A673 (cell line): ENCODE data around the gene TARBP1.
"Not testable (repeated sequence)": the region's sequence is repeated elsewhere in the genome, so short reads cannot be mapped to it uniquely, and the experiment has no call there.

Source experiments
- CTCF ChIP-seq: fragments of 300-800, 200-600 bp; sonication (generic); conservative IDR thresholded peaks from 2 replicates; pipeline ENCODE4 v1.5.1; 2017; ENCODE audit warnings: low read depth, mild to moderate bottlenecking, antibody characterized with exemption, low read length, moderate library complexity, mixed read lengths
- EZH2 ChIP-seq: fragments of 200-600 bp; sonication (generic); IDR thresholded peaks from 2 replicates; pipeline ENCODE4 v1.6.1; 2017; ENCODE audit warnings: borderline replicate concordance, low read depth, mild to moderate bottlenecking, mixed read lengths, antibody characterized with exemption, low read length; ENCODE audit not compliant: poor library complexity, severe bottlenecking

DNA sequence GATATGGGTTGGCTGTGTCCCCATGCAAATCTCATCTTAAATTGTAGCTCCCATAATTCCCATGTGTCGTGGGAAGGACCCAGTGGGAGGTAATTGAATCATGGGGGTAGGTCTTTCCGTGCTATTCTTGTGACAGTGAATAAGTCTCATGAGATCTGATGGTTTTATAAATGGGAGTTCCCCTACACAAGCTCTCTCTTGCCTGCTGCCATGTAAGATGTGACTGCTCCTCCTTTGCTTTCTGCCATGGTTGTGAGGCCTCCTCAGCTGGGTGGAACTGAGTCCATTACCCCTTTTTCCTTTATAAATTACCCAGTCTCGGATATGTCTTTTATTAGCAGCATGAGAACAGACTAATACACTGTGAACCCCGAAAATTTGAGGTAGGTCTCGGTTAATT, 25.3 kb upstream of the TARBP1 start:
- TF ChIP-seq CTCF, EZH2: not testable (repeated sequence)
